BJ (cell line): ENCODE results near the gene FAM107B. TPM values are rescaled to one million over a fixed set of nuclear protein-coding genes. Genes with fewer than 3 reads are reported as not detected.

Experiments used
- CTCF ChIA-PET: fragments of 350-600 bp; formaldehyde crosslinking; extraction: SDS; loops from one replicate; lab custom pipeline; 2021; ENCODE audit warnings: antibody characterized with exemption, inconsistent platforms; lab: Yijun Ruan, JAX
- POLR2A ChIA-PET: fragments of 300-600 bp; sonication (Branson Sonifier 250); formaldehyde crosslinking; extraction: SDS; loops from one replicate; lab custom pipeline; 2021; ENCODE audit warnings: antibody characterized with exemption; lab: Charles Lee
- DNase-seq: peaks from one replicate; pipeline ENCODE4 v3.0.0-alpha.2; 2011; ENCODE audit warnings: low read depth
- H3K27me3 ChIP-seq: 2 replicates; pipeline ENCODE4 v1.6.0; 2011; ENCODE audit warnings: low read length; ENCODE audit not compliant: control insufficient read depth, insufficient read depth
- H3K36me3 ChIP-seq: 2 replicates; pipeline ENCODE4 v1.5.1; 2011; ENCODE audit warnings: low read length; ENCODE audit not compliant: control insufficient read depth, insufficient read depth
- H3K4me3 ChIP-seq: 2 replicates; pipeline ENCODE4 v1.5.1; 2011; ENCODE audit warnings: low read depth, mild to moderate bottlenecking, control low read depth, low read length
- polyA plus RNA-seq: library from polyadenylated mRNA; depleted of rRNA; stranded (reverse); fragments of >200 nt; gene quantifications from 2 replicates; pipeline ENCODE4 v1.2.3, GENCODE V29; 2011
- TF ChIP-seq, protein P1 (sequence below): IDR thresholded peaks from 2 replicates; pipeline ENCODE4 v1.5.1; 2011; ENCODE audit warnings: low read depth, mild to moderate bottlenecking, control low read depth, inconsistent platforms, low read length, moderate library complexity; ENCODE audit not compliant: insufficient read depth

The FAM107B gene
- polyA plus RNA-seq, 1 experiment = 11.3 TPM

DNA sequence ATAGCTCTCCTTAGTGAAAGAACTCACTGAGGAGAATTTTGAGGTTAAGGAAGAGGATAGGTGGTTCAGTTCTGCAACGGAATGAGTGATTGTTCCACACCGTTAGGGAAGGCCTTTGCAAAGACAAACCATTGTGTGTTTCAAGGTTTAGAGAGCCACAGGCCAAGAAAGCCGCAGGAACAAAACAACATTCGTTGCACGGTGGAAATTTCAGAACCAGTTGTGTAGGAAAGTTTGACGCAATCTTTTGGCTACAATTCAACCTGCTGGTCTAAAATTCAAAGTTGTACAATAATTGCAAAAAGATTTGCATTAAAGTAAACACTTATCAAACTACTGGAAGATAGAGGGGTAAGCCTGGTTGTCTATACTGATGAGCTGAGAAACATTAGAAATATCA is 91.4 kb downstream of the FAM107B start:
- TF ChIP-seq, protein P1, sequence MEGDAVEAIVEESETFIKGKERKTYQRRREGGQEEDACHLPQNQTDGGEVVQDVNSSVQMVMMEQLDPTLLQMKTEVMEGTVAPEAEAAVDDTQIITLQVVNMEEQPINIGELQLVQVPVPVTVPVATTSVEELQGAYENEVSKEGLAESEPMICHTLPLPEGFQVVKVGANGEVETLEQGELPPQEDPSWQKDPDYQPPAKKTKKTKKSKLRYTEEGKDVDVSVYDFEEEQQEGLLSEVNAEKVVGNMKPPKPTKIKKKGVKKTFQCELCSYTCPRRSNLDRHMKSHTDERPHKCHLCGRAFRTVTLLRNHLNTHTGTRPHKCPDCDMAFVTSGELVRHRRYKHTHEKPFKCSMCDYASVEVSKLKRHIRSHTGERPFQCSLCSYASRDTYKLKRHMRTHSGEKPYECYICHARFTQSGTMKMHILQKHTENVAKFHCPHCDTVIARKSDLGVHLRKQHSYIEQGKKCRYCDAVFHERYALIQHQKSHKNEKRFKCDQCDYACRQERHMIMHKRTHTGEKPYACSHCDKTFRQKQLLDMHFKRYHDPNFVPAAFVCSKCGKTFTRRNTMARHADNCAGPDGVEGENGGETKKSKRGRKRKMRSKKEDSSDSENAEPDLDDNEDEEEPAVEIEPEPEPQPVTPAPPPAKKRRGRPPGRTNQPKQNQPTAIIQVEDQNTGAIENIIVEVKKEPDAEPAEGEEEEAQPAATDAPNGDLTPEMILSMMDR = no peak
- DNase-seq = no peak
- Histone ChIP-seq H3K36me3 (no peaks in the 10 kb centered on the region), H3K27me3 (no peaks in the 10 kb centered on the region), H3K4me3 (no peak overlapping the region)
- ChIA-PET CTCF (no interaction called here), POLR2A (no interaction called here)

DNA sequence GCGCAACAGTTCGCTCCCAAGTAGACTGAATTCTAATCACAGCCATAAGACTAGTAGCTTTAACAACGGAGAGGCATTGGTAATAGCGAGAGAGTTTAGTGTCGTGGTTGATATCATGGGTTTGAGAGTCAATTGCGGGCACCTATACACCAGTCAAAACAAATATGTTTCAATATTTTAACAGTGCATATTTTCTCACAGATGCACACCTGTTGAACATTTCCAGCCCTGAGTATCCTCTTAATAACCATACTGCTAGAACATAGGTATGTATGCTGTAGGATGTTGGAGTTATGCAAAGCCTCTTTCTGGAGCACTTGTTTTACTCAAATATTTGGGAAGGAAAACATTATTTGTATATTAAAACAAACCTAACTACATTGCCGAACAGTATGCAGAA is 92.9 kb downstream of the FAM107B start:
- ChIA-PET POLR2A (no interaction called here), CTCF (no interaction called here)
- TF ChIP-seq, protein P1 = no peak
- Histone ChIP-seq H3K4me3 (no peak overlapping the region), H3K27me3 (no peaks in the 10 kb centered on the region), H3K36me3 (no peaks in the 10 kb centered on the region)
- DNase-seq = no peak

DNA sequence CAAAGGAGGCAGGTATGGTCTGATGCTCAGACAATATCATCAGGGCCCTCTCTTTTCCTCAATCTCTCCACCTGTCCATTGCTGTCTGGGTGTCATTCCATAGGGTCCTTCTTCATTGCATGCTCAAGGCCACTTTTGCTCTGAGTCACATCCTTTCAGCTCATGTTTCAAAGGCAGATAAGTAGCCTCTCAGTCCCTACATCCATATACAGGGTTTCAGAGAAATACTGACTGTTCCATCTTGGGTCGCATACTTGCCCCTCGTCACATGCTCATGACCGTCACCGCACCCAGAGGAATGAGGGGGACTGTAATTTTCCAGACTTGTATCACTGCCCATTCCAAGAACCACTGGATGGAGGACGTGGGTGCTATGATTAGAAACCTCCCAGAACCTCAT is 93.4 kb downstream of the FAM107B start:
- H3K36me3 ChIP-seq = no peaks in the 10 kb centered on the region
- H3K27me3 ChIP-seq = no peaks in the 10 kb centered on the region
- POLR2A ChIA-PET = no interaction called here
- no peak for DNase-seq
- CTCF ChIA-PET = no interaction called here
- H3K4me3 ChIP-seq = no peak overlapping the region
- TF ChIP-seq, protein P1 = no peak

DNA sequence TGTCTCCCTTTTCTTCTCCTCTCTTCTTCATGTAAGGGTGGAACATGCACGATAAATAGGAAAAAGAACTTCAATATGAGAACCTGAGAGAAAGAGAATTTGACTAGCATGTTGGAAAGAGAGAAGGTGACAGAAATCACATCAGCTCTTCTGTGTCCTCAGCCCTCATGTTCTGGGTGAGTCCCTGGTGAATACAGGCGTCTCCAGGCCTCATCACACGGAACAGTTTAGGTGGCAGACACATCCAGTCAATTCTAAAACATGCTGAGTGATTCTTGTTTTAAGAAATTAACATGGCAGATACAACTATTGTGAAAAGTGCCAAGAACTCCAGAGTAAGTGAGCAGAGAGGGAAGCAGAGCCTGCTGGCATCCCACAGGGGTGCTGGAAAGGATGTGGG is 96.1 kb downstream of the FAM107B start:
- no peaks in the 10 kb centered on the region for H3K36me3 ChIP-seq
- no peaks in the 10 kb centered on the region for H3K27me3 ChIP-seq
- TF ChIP-seq, protein P1 = no peak
- no peak for DNase-seq
- ChIA-PET CTCF (interaction anchor here (2.0 kb wide), 1 partner anchor 8 kb away, joined by 5 read pairs; no protein-coding TSS in a partner anchor), POLR2A (no interaction called here)
- no peak overlapping the region for H3K4me3 ChIP-seq

DNA sequence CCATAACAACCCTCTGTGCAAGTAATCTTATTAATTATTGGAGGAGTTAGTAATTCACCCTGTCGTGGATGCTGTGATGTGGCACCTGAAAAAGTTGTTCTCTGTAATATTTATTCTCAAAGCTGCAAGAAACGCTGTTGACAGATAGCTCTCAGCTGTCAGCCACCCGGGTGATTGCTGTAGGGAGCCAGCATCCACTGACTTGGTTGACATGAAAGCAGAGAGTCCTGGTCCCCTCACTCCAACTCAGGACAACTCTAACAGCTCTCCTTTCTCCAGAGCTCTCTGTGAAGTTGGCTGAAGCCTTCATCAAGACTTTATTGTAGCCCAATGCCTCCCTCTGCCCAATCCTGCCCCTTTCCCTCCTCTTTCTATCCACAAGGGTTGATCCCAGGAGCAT is 98.0 kb downstream of the FAM107B start:
- TF ChIP-seq, protein P1 = no peak
- no peak for DNase-seq
- Histone ChIP-seq H3K36me3 (no peaks in the 10 kb centered on the region), H3K4me3 (no peak overlapping the region), H3K27me3 (no peaks in the 10 kb centered on the region)
- ChIA-PET CTCF (interaction anchor here (1.4 kb wide), 1 partner anchor 140 kb away, joined by 3 read pairs; no protein-coding TSS in a partner anchor), POLR2A (no interaction called here)
